GM12891 (cell line): ENCODE data around the gene NKIRAS2.

Source experiments
- DNase-seq: peaks from one replicate; pipeline ENCODE4 v3.0.0; 2011; ENCODE audit warnings: low spot score; ENCODE audit not compliant: insufficient read length
- FAIRE-seq: peaks from 2 replicates; lab custom pipeline; 2011; peaks lifted over from hg19 to GRCh38; lab: Jason Lieb, UNC
- PAX5 ChIP-seq: IDR thresholded peaks from 2 replicates; pipeline ENCODE4 v1.6.1; 2011; ENCODE audit warnings: low read length, moderate library complexity, mild to moderate bottlenecking; ENCODE audit not compliant: insufficient read depth, severe bottlenecking
- POLR2A ChIP-seq: IDR thresholded peaks from 2 replicates; pipeline ENCODE4 v1.6.1; 2011; ENCODE audit warnings: low read depth, low read length, control low read depth
- POLR2AphosphoS5 ChIP-seq: IDR thresholded peaks from 2 replicates; pipeline ENCODE4 v1.6.1; 2011; ENCODE audit warnings: low read depth, low read length, control low read depth
- POU2F2 ChIP-seq: IDR thresholded peaks from 2 replicates; pipeline ENCODE4 v1.6.1; 2011; ENCODE audit warnings: low read depth, mild to moderate bottlenecking, control low read depth, low read length, moderate library complexity
- SPI1 ChIP-seq: IDR thresholded peaks from 2 replicates; pipeline ENCODE4 v1.6.1; 2011; ENCODE audit warnings: low read depth, low read length, control low read depth
- TAF1 ChIP-seq: IDR thresholded peaks from 2 replicates; pipeline ENCODE4 v1.6.1; 2011; ENCODE audit warnings: low read depth, low read length, control low read depth

Gene NKIRAS2

GRCh38 chr17:42040818-42041217, 20.9 kb downstream of the NKIRAS2 start:
- DNase-seq (no peak), FAIRE-seq (no peak)
- TF ChIP-seq POLR2AphosphoS5, result no peak
- no peak for TF ChIP-seq SPI1
- no peak for TF ChIP-seq PAX5
- no peak for TF ChIP-seq TAF1
- no peak for TF ChIP-seq POU2F2

GRCh38 chr17:42041619-42042018, 21.7 kb downstream of the NKIRAS2 start:
- TF ChIP-seq TAF1 (no peak), POU2F2 (no peak), SPI1 (no peak), PAX5 (no peak), POLR2AphosphoS5 (no peak)
- DNase-seq (no peak), FAIRE-seq (no peak)

- no peak for FAIRE-seq
- TF ChIP-seq TAF1, result no peak
- TF ChIP-seq SPI1, result no peak
- no peak for DNase-seq
Measured at GRCh38 chr17:42042598-42043319, 22.9 kb downstream of the NKIRAS2 start.

GRCh38 chr17:42045719-42046118, 25.8 kb downstream of the NKIRAS2 start:
- no peak for FAIRE-seq
- no peak for TF ChIP-seq PAX5
- TF ChIP-seq SPI1, result no peak
- no peak for TF ChIP-seq POLR2A
- TF ChIP-seq TAF1, result no peak
- no peak for TF ChIP-seq POLR2AphosphoS5
- no peak for TF ChIP-seq POU2F2
- no peak for DNase-seq

- FAIRE-seq, result no peak
- TF ChIP-seq POLR2A (no peak), PAX5 (no peak), POLR2AphosphoS5 (no peak), TAF1 (no peak), SPI1 (no peak), POU2F2 (no peak)
- no peak for DNase-seq
Measured at GRCh38 chr17:42047343-42047742, 27.5 kb downstream of the NKIRAS2 start.

- no peak for TF ChIP-seq POLR2AphosphoS5
- no peak for TF ChIP-seq POLR2A
- TF ChIP-seq SPI1, result no peak
- no peak for TF ChIP-seq PAX5
- TF ChIP-seq TAF1, result no peak
- TF ChIP-seq POU2F2, result no peak
- DNase-seq (no peak), FAIRE-seq (peak; percentile 23)
Measured at GRCh38 chr17:42049834-42050392, 30.0 kb downstream of the NKIRAS2 start.

- TF ChIP-seq TAF1 (no peak), POLR2AphosphoS5 (no peak), SPI1 (no peak), POLR2A (no peak), PAX5 (no peak), POU2F2 (no peak)
- FAIRE-seq (peak; percentile 54), DNase-seq (peak; percentile 71)
Measured at GRCh38 chr17:42050393-42051012, 30.6 kb downstream of the NKIRAS2 start, which contains the start of gene C17orf113. Gene C17orf113 (minus strand): TSS chr17:42050601. CDS start chr17:42043376, 7,225 bp downstream.

- DNase-seq (no peak), FAIRE-seq (no peak)
- TF ChIP-seq POLR2A, result no peak
- TF ChIP-seq SPI1, result no peak
Measured at GRCh38 chr17:42051013-42051400, 31.1 kb downstream of the NKIRAS2 start.

- no peak for FAIRE-seq
- DNase-seq, result no peak
- TF ChIP-seq POU2F2 (no peak), POLR2AphosphoS5 (no peak), PAX5 (no peak), TAF1 (no peak), SPI1 (no peak), POLR2A (no peak)
Measured at GRCh38 chr17:42051645-42052044, 31.8 kb downstream of the NKIRAS2 start.

GRCh38 chr17:42052346-42052877, 32.5 kb downstream of the NKIRAS2 start:
- FAIRE-seq (no peak), DNase-seq (no peak)
- TF ChIP-seq POLR2A (no peak), POLR2AphosphoS5 (no peak), PAX5 (no peak), POU2F2 (no peak), TAF1 (no peak), SPI1 (no peak)
